WTC11 (cell line): ENCODE data around the gene GNAS. TPM values are rescaled to one million over a fixed set of nuclear protein-coding genes. Genes with fewer than 3 reads are reported as not detected.

ENCODE experiments used
- ATAC-seq: fragments of 200-7000 bp; cut with Tn5 transposase; 2 replicates; pipeline ENCODE4 v1.10.0; 2021; ENCODE audit warnings: mild to moderate bottlenecking, moderate library complexity
- CTCF ChIA-PET: fragments of 300-600 bp; sonication (Branson Sonifier 250); formaldehyde crosslinking; loops from one replicate; lab custom pipeline; 2021; ENCODE audit warnings: antibody characterized with exemption; lab: Charles Lee
- POLR2A ChIA-PET: fragments of 350-600 bp; sonication (Branson Sonifier 250); formaldehyde crosslinking; loops from one replicate; lab custom pipeline; 2021; ENCODE audit warnings: antibody characterized with exemption; lab: Charles Lee
- DNase-seq: peaks from one replicate; pipeline ENCODE4 v3.0.0; 2021; ENCODE audit warnings: low spot score
- H3K27ac Mint-ChIP-seq: 2 replicates; pipeline ENCODE4 v1.8.0; 2021; ENCODE audit warnings: mixed read lengths
- H3K27me3 Mint-ChIP-seq: 2 replicates; pipeline ENCODE4 v1.8.0; 2021; ENCODE audit warnings: low read depth, mild to moderate bottlenecking, moderate library complexity, mixed read lengths
- H3K36me3 Mint-ChIP-seq: 2 replicates; pipeline ENCODE4 v1.8.0; 2021; ENCODE audit warnings: mixed read lengths
- H3K4me1 Mint-ChIP-seq: 2 replicates; pipeline ENCODE4 v1.8.0; 2022; ENCODE audit warnings: mixed read lengths
- H3K4me3 Mint-ChIP-seq: 2 replicates; pipeline ENCODE4 v1.8.0; 2021; ENCODE audit warnings: mild to moderate bottlenecking, moderate library complexity, mixed read lengths
- H3K9me3 Mint-ChIP-seq: 2 replicates; pipeline ENCODE4 v1.8.0; 2021; ENCODE audit warnings: mixed read lengths
- ARID4B ChIP-seq: sonication (generic); formaldehyde crosslinking; IDR thresholded peaks from 2 replicates; pipeline ENCODE4 v1.8.0; 2023; ENCODE audit warnings: missing genetic modification reagents, mild to moderate bottlenecking, borderline replicate concordance
- GABPB1 ChIP-seq: sonication (generic); formaldehyde crosslinking; IDR thresholded peaks from 2 replicates; pipeline ENCODE4 v1.8.1; 2023; ENCODE audit warnings: mild to moderate bottlenecking, missing genetic modification reagents
- HMGA2 ChIP-seq: fragments of 250-450 bp; sonication (Bioruptor Pico); IDR thresholded peaks from 2 replicates; pipeline ENCODE4 v1.4.0; 2021; ENCODE audit warnings: mild to moderate bottlenecking, moderate library complexity
- IRF1 ChIP-seq: sonication (generic); formaldehyde crosslinking; IDR thresholded peaks from 2 replicates; pipeline ENCODE4 v1.8.0; 2023; ENCODE audit warnings: missing genetic modification reagents
- KAT7 ChIP-seq: sonication (generic); formaldehyde crosslinking; IDR thresholded peaks from 2 replicates; pipeline ENCODE4 v1.8.1; 2023; ENCODE audit warnings: missing genetic modification reagents, mild to moderate bottlenecking, borderline replicate concordance
- SMAD4 ChIP-seq: sonication (generic); formaldehyde crosslinking; IDR thresholded peaks from 2 replicates; pipeline ENCODE4 v1.8.0; 2022; ENCODE audit warnings: mild to moderate bottlenecking, missing genetic modification reagents
- TEAD1 ChIP-seq: sonication (generic); formaldehyde crosslinking; IDR thresholded peaks from 2 replicates; pipeline ENCODE4 v1.8.0; 2022; ENCODE audit warnings: mild to moderate bottlenecking, missing genetic modification reagents
- ZBTB43 ChIP-seq: sonication (generic); formaldehyde crosslinking; IDR thresholded peaks from 2 replicates; pipeline ENCODE4 v1.8.1; 2023; ENCODE audit warnings: mild to moderate bottlenecking, missing genetic modification reagents
- ZNF121 ChIP-seq: sonication (generic); formaldehyde crosslinking; IDR thresholded peaks from 2 replicates; pipeline ENCODE4 v1.8.0; 2023; ENCODE audit warnings: missing genetic modification reagents
- ZNF281 ChIP-seq: sonication (generic); formaldehyde crosslinking; IDR thresholded peaks from 2 replicates; pipeline ENCODE4 v1.8.0; 2023; ENCODE audit warnings: mild to moderate bottlenecking, missing genetic modification reagents
- ZNF423 ChIP-seq: fragments of 250-450 bp; sonication (Bioruptor Pico); IDR thresholded peaks from 2 replicates; pipeline ENCODE4 v2.1.2; 2022; ENCODE audit warnings: mild to moderate bottlenecking, moderate library complexity
- ZNF425 ChIP-seq: fragments of 250-450 bp; sonication (Bioruptor Pico); conservative IDR thresholded peaks from 2 replicates; pipeline ENCODE4 v1.9.0; 2021; ENCODE audit warnings: mild to moderate bottlenecking
- total RNA-seq: library from RNA; stranded (reverse); gene quantifications from 3 replicates; pipeline ENCODE4 v1.2.3, GENCODE V29; 2021

GNAS gene
- total RNA-seq, 1 experiment from 2014 or later = 868 TPM

- no peak for ATAC-seq
- H3K36me3 Mint-ChIP-seq = peaks cover 42% of the 10 kb centered on the region
- H3K27me3 Mint-ChIP-seq = peaks cover 17% of the 10 kb centered on the region
- TF ChIP-seq ARID4B = peak; percentile 53; the same call in 1 of the 2 replicates
- TF ChIP-seq SMAD4 (CRISPR knock-in tag) = no peak
- no peak for TF ChIP-seq HMGA2
- no peak for TF ChIP-seq ZNF121 (CRISPR knock-in tag)
- no peak for DNase-seq
- peaks cover 86% of the 10 kb centered on the region for H3K4me1 Mint-ChIP-seq
- ChIA-PET CTCF (interaction anchor here (0.5 to 6.0 kb wide), 7 partner anchors 11 to 360 kb away, joined by 3 to 63 read pairs (median 11); partner anchors contain the start of genes GNAS, GNAS-AS1 and STX16), POLR2A (interaction anchor here (1.5 to 4.1 kb wide), 4 partner anchors 11 to 221 kb away, joined by 3 to 25 read pairs (median 11); partner anchors contain the start of genes GNAS and STX16)
- H3K9me3 Mint-ChIP-seq = no peaks in the 10 kb centered on the region
- H3K27ac Mint-ChIP-seq = peak overlapping the region; percentile 92
- H3K4me3 Mint-ChIP-seq = peak overlapping the region; percentile 91
Observed at GRCh38 chr20:58840816-58841538, 11.5 kb upstream of the GNAS start.

GRCh38 chr20:58841539-58842264, 10.8 kb upstream of the GNAS start:
- H3K36me3 Mint-ChIP-seq = peaks cover 39% of the 10 kb centered on the region
- H3K9me3 Mint-ChIP-seq = no peaks in the 10 kb centered on the region
- peaks cover 85% of the 10 kb centered on the region for H3K4me1 Mint-ChIP-seq
- no peak for ATAC-seq
- H3K27me3 Mint-ChIP-seq = peaks cover 17% of the 10 kb centered on the region
- H3K27ac Mint-ChIP-seq = peak overlapping the region; percentile 99
- TF ChIP-seq KAT7 (CRISPR knock-in tag) (0 out of 2 replicates have a peak, but pooled peaks have one; percentile 66), ZNF423 (CRISPR knock-in tag) (no peak)
- CTCF ChIA-PET = interaction anchor here (0.9 to 6.0 kb wide), 4 partner anchors 10 to 360 kb away, joined by 4 to 63 read pairs (median 46); partner anchors contain the start of genes GNAS, GNAS-AS1 and STX16
- DNase-seq = peak; percentile 28
- H3K4me3 Mint-ChIP-seq = peak overlapping the region; percentile 91
- POLR2A ChIA-PET = interaction anchor here (2.2 to 4.1 kb wide), 3 partner anchors 10 to 221 kb away, joined by 10 to 25 read pairs (median 12); partner anchors contain the start of genes GNAS and STX16

- POLR2A ChIA-PET = interaction anchor here (4.1 kb wide), 1 partner anchor 192 kb away, joined by 25 read pairs; the partner anchor contains the start of gene STX16
- peak overlapping the region; percentile 99 for H3K27ac Mint-ChIP-seq
- H3K4me1 Mint-ChIP-seq = peaks cover 90% of the 10 kb centered on the region
- no peaks in the 10 kb centered on the region for H3K9me3 Mint-ChIP-seq
- DNase-seq (no peak), ATAC-seq (no peak)
- peak overlapping the region; percentile 91 for H3K4me3 Mint-ChIP-seq
- H3K36me3 Mint-ChIP-seq = peaks cover 40% of the 10 kb centered on the region
- TF ChIP-seq ZNF281 (CRISPR knock-in tag) (no peak), TEAD1 (CRISPR knock-in tag) (no peak), GABPB1 (CRISPR knock-in tag) (no peak), IRF1 (CRISPR knock-in tag) (no peak), ZBTB43 (no peak), ZNF425 (CRISPR knock-in tag) (no peak)
- peaks cover 17% of the 10 kb centered on the region for H3K27me3 Mint-ChIP-seq
- CTCF ChIA-PET = interaction anchor here (0.9 to 6.0 kb wide), 3 partner anchors 10 to 191 kb away, joined by 4 to 58 read pairs (median 26); partner anchors contain the start of genes GNAS and STX16
Observed at GRCh38 chr20:58842276-58842675, 10.2 kb upstream of the GNAS start.
